ENCODE results near the gene LRRC37A. TPM values are rescaled to one million over a fixed set of nuclear protein-coding genes. Genes with fewer than 3 reads are reported as not detected.
"Not testable (repeated sequence)": the region's sequence is repeated elsewhere in the genome, so short reads cannot be mapped to it uniquely, and the experiment has no call there.

LRRC37A gene
- total RNA-seq, 4 donors from 2014 or later, result 1.0 to 14.4 (median 1.8) TPM; not detected in 1

DNA sequence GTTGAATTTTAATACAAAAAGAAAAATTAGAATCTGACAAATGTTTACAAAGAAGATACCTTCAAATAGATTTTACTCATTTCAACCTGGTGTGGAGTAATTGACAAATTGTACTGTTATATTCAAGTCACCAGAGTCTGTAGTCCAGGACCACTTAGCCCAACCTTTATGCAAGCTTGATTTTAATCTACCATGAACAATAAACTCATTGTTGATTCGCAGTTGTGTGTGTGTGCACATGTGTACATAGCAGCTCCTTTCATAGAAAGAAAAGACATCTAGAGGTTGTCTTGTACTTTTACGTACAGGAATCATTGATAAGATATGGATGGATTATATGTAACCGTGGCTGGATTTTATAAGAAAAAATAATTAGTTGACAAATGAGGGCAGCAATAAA is 20.7 kb upstream of the LRRC37A start:
- Histone ChIP-seq H3K27ac (no peak overlapping the region), H3K36me3 (no peaks in the 10 kb centered on the region), H3K27me3 (no peaks in the 10 kb centered on the region), H3K4me1 (no peaks in the 10 kb centered on the region), H3K9me3 (no peaks in the 10 kb centered on the region), H3K4me3 (no peak overlapping the region)
- intact Hi-C loops (cut with DNase I; ENCODE audit: low total_unique reads), result no loop called here
- no peak for DNase-seq
- no peak for TF ChIP-seq POLR2A (IDR thresholded peaks at IDR 0.05)
- TF ChIP-seq, protein P1, sequence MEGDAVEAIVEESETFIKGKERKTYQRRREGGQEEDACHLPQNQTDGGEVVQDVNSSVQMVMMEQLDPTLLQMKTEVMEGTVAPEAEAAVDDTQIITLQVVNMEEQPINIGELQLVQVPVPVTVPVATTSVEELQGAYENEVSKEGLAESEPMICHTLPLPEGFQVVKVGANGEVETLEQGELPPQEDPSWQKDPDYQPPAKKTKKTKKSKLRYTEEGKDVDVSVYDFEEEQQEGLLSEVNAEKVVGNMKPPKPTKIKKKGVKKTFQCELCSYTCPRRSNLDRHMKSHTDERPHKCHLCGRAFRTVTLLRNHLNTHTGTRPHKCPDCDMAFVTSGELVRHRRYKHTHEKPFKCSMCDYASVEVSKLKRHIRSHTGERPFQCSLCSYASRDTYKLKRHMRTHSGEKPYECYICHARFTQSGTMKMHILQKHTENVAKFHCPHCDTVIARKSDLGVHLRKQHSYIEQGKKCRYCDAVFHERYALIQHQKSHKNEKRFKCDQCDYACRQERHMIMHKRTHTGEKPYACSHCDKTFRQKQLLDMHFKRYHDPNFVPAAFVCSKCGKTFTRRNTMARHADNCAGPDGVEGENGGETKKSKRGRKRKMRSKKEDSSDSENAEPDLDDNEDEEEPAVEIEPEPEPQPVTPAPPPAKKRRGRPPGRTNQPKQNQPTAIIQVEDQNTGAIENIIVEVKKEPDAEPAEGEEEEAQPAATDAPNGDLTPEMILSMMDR (IDR thresholded peaks at IDR 0.05), result no peak

GRCh38 chr17:46276728-46277479 is 18.0 kb upstream of the LRRC37A start:
- H3K4me1 ChIP-seq; H3K27ac ChIP-seq; H3K27me3 ChIP-seq; H3K36me3 ChIP-seq; H3K9me3 ChIP-seq; H3K4me3 ChIP-seq; intact Hi-C loops (cut with DNase I; ENCODE audit: low total_unique reads); DNase-seq: not testable (repeated sequence)

GRCh38 chr17:46281336-46281735 is 13.6 kb upstream of the LRRC37A start:
- H3K9me3 ChIP-seq; H3K27ac ChIP-seq; H3K27me3 ChIP-seq; H3K36me3 ChIP-seq; H3K4me3 ChIP-seq; intact Hi-C loops (cut with DNase I; ENCODE audit: low total_unique reads); H3K4me1 ChIP-seq; DNase-seq: not testable (repeated sequence)

DNA sequence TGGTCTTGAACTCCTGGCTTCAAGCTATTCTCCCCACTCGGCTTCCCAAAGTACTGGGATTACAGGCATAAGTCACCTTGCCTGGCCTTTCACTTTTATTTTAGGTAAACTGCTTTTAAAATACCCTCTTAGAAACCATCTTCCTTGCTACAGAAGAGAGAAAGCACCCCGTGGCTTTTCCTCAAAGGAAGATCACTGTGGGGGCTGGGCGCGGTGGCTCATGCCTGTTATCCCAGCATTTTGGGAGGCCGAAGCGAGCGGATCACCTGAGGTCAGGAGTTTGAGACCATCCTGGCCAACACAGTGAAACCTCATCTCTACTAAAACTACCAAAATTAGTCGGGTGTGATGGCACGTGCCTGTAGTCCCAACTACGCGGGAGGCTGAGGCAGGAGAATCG is 12.3 kb upstream of the LRRC37A start:
- H3K36me3 ChIP-seq; intact Hi-C loops (cut with DNase I; ENCODE audit: low total_unique reads); H3K4me1 ChIP-seq; H3K4me3 ChIP-seq; H3K27ac ChIP-seq; H3K9me3 ChIP-seq; DNase-seq; H3K27me3 ChIP-seq: not testable (repeated sequence)

DNA sequence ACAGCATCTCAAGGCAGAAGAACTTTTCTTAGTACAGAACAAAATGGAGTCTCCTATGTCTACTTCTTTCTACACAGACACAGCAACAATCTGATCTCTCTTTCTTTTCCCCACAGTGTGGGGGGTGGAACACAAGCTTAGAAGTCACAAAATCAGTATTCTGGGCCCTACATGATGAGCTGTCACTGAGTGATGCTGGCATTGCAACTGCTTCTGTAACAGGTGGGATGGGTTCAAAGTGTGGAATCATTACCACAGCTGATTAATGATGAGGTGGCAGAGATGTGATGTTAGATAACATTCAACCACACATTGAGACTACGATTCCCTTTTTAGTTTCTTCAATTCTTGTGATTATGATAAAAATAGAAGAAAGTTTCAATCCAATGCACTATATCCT is 10.5 kb upstream of the LRRC37A start:
- DNase-seq; intact Hi-C loops (cut with DNase I; ENCODE audit: low total_unique reads); H3K27ac ChIP-seq; H3K4me3 ChIP-seq; H3K4me1 ChIP-seq; H3K36me3 ChIP-seq; H3K9me3 ChIP-seq; H3K27me3 ChIP-seq: not testable (repeated sequence)

DNA sequence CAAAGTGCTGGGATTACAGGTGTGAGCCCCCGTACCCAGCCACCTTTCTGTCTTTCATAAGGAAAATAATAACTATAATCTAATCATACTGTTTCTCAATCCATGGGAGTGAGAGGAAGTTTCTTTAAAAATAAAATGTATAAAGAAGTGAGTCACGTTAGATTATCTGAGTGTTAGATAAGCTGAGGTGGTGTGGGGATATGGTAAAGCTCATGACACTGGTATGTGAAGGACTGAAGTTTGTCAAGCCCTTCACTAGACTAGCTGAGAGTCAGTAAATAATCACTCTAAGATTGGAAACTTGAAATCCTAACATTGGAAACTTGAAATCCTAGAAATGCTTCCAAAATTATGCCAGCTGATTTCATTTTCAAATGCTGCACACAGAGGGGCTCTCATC is 9.4 kb upstream of the LRRC37A start:
- intact Hi-C loops (cut with DNase I; ENCODE audit: low total_unique reads); H3K4me3 ChIP-seq; H3K9me3 ChIP-seq; H3K36me3 ChIP-seq; H3K27me3 ChIP-seq; H3K4me1 ChIP-seq; H3K27ac ChIP-seq; DNase-seq: not testable (repeated sequence)

DNA sequence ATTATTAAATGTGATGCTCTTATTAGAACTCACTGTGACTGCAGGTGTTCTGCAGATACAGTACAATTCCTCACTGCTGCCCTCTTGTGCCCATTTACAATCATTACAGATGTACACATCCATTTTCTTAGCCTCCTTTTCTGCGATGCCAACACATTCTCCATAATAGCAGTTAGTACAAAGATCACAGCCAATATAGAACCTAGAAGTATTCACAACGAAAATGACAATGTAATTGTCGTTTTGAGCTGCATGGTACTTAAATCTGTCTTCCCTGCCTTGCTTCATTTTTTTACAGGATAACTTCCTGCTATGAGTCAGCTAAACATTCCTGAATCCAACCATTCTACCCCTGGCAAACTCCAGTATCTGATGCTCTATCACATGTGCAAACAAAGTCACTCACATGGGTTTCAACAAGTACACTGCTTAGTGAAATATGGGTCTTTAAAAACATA is 8.1 kb upstream of the LRRC37A start:
- H3K4me1 ChIP-seq; intact Hi-C loops (cut with DNase I; ENCODE audit: low total_unique reads); H3K9me3 ChIP-seq; H3K27ac ChIP-seq; H3K27me3 ChIP-seq; H3K36me3 ChIP-seq; H3K4me3 ChIP-seq: not testable (repeated sequence)
- TF ChIP-seq, protein P1 (IDR thresholded peaks at IDR 0.05), result peak; percentile 56 to 75 (median 72)
- peak in 1 of 2 donors; percentile 63 for DNase-seq

DNA sequence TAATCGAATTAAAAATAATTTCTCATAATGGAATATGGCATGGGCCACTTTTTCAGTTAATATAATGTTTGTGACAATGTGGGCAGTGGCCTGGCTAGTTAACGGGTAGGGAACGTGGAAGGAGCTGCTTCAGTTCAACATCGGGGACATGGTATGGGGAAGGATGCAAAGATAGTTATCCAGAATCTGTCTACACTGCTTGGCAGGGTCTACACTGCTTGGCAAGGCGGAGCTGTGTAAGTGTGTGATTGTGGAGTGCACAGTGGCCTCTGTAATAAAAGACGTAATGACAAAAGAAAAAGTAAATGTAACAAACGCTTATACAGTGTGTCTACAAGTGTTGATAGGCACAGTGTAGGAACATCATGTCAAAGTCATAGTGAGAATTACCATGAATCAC is 7.3 kb upstream of the LRRC37A start:
- H3K4me1 ChIP-seq; H3K9me3 ChIP-seq; DNase-seq; H3K27me3 ChIP-seq; intact Hi-C loops (cut with DNase I; ENCODE audit: low total_unique reads); H3K4me3 ChIP-seq; H3K36me3 ChIP-seq; H3K27ac ChIP-seq: not testable (repeated sequence)

DNA sequence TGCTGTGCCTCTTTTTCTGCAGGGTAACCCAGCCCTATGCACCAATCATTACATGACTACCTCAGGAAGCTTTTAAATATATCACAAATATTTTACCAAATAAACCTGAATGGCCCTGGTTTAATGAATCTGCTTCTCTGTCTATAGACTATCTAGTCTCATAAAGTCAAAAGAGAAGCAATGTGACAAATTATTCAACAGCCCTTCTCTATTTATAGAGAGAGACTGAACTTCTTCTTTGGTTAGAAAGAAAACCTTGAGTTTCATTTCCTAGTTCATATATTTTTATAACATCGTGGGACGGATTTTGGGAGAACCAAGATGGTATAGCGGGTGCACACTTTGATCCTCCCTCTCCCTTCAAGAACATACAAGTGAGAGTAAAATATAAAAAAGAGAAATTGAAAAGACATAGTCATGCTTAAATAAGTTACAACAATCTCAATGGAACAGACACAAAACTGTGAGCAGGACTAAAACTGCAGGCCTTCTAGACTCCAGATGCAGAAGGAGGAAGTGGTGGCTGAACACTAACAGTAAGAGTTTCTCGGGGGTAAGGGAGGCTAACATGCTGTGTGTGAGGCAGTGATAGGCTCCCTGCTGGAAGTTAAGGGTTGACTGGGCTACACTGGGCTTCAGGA is 3.9 kb upstream of the LRRC37A start:
- H3K9me3 ChIP-seq; H3K4me3 ChIP-seq; DNase-seq; H3K4me1 ChIP-seq; intact Hi-C loops (cut with DNase I; ENCODE audit: low total_unique reads); H3K36me3 ChIP-seq; H3K27ac ChIP-seq; H3K27me3 ChIP-seq: not testable (repeated sequence)

GRCh38 chr17:46291618-46292017 is 3.3 kb upstream of the LRRC37A start:
- intact Hi-C loops (cut with DNase I; ENCODE audit: low total_unique reads), result not testable (repeated sequence)

DNA sequence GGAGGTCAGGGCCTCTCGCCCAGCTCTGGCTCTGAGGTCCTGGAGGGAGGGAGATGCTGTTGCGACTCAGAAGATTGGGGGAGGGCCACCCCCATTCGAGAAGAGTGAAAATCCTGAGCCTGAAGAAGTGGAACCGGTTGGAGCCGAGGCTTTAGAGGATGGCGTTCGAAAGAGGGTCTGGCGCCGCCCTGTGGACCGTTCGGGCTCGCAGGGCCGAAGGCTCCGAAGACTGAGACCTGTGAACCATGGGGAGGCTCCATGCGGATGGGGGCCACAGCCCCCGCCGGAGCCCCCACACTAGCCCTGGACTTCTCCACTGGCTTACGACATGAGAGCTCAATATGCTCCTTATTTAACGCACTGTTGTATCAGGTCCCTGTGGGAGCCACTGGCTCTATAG is 46.3 kb downstream of the LRRC37A start:
- intact Hi-C loops (cut with DNase I; ENCODE audit: low total_unique reads), result not testable (repeated sequence)

More at GRCh38 chr17:46291618-46292017, 3.3 kb upstream of the LRRC37A start:
- DNase-seq, H3K27me3 ChIP-seq, H3K36me3 ChIP-seq, H3K9me3 ChIP-seq, H3K4me3 ChIP-seq, H3K27ac ChIP-seq, H3K4me1 ChIP-seq: not testable (repeated sequence)

More for the DNA sequence above, 46.3 kb downstream of the LRRC37A start:
- not testable (repeated sequence) for DNase-seq, H3K27ac ChIP-seq, H3K4me3 ChIP-seq, H3K36me3 ChIP-seq, H3K27me3 ChIP-seq, H3K4me1 ChIP-seq, H3K9me3 ChIP-seq
